A673 (cell line): ENCODE measurements around the gene RASSF7. TPM values are rescaled to one million over a fixed set of nuclear protein-coding genes. Genes with fewer than 3 reads are reported as not detected.

Experiments
- BruUV-seq: library from RNA; stranded (reverse); fragments of 400-500 nt; replicated peaks from 2 replicates; lab custom pipeline; 2021; lab: Mats Ljungman, UMichigan
- CTCF ChIA-PET: fragments of 300-600 bp; sonication (Branson Sonifier 250); formaldehyde crosslinking; loops from one replicate; lab custom pipeline; 2022; ENCODE audit warnings: antibody characterized with exemption; lab: Charles Lee
- POLR2A ChIA-PET: fragments of 300-600 bp; sonication (Branson Sonifier 250); formaldehyde crosslinking; loops from one replicate; lab custom pipeline; 2022; ENCODE audit warnings: antibody characterized with exemption; ENCODE audit not compliant: low non-redundant PET; lab: Charles Lee
- DNase-seq: peaks from one replicate; pipeline ENCODE4 v3.0.0-alpha.2; 2015; ENCODE audit warnings: low spot score
- H3K27ac ChIP-seq: fragments of 200-600 bp; sonication (generic); 2 replicates; pipeline ENCODE4 v1.5.1; 2016; ENCODE audit warnings: mixed run types, low read depth, mild to moderate bottlenecking, mixed read lengths, antibody characterized with exemption, low read length; ENCODE audit not compliant: poor library complexity, severe bottlenecking
- H3K27me3 ChIP-seq: fragments of 200-600 bp; sonication (generic); replicated peaks from 2 replicates; pipeline ENCODE4 v1.6.1; 2017; ENCODE audit warnings: mixed run types, low read depth, mild to moderate bottlenecking, mixed read lengths, antibody characterized with exemption, low read length; ENCODE audit not compliant: insufficient read depth, poor library complexity
- H3K36me3 ChIP-seq: fragments of 200-600 bp; sonication (generic); 2 replicates; pipeline ENCODE4 v1.6.1; 2016; ENCODE audit warnings: mixed run types, mild to moderate bottlenecking, mixed read lengths, antibody characterized with exemption, low read length; ENCODE audit not compliant: insufficient read depth, poor library complexity, severe bottlenecking
- H3K4me1 ChIP-seq: fragments of 200-600 bp; sonication (generic); 2 replicates; pipeline ENCODE4 v1.6.1; 2017; ENCODE audit warnings: mixed run types, mild to moderate bottlenecking, mixed read lengths, antibody characterized with exemption, low read length; ENCODE audit not compliant: insufficient read depth, poor library complexity, severe bottlenecking
- H3K4me3 ChIP-seq: fragments of 200-600 bp; sonication (generic); 2 replicates; pipeline ENCODE4 v1.5.1; 2016; ENCODE audit warnings: low read depth, mixed run types, mild to moderate bottlenecking, mixed read lengths, low read length; ENCODE audit not compliant: poor library complexity, severe bottlenecking
- H3K9me3 ChIP-seq: fragments of 200-600 bp; sonication (generic); 2 replicates; pipeline ENCODE4 v1.6.1; 2016; ENCODE audit warnings: mixed run types, low read depth, mild to moderate bottlenecking, mixed read lengths, antibody characterized with exemption, low read length; ENCODE audit not compliant: poor library complexity, severe bottlenecking
- CTCF ChIP-seq: fragments of 300-800, 200-600 bp; sonication (generic); conservative IDR thresholded peaks from 2 replicates; pipeline ENCODE4 v1.5.1; 2017; ENCODE audit warnings: low read depth, mild to moderate bottlenecking, antibody characterized with exemption, low read length, moderate library complexity, mixed read lengths
- EZH2 ChIP-seq: fragments of 200-600 bp; sonication (generic); IDR thresholded peaks from 2 replicates; pipeline ENCODE4 v1.6.1; 2017; ENCODE audit warnings: borderline replicate concordance, low read depth, mild to moderate bottlenecking, mixed read lengths, antibody characterized with exemption, low read length; ENCODE audit not compliant: poor library complexity, severe bottlenecking
- intact Hi-C: fragments of 100-400 bp; cut with micrococcal nuclease; formaldehyde crosslinking; loops from one replicate; pipeline ENCODE4 v1.10.0; 2022; ENCODE audit not compliant: unreplicated experiment
- total RNA-seq: library from RNA; stranded (reverse); gene quantifications from 2 replicates; pipeline ENCODE4 v1.2.3, GENCODE V29; 2021

Gene RASSF7
- total RNA-seq, 1 experiment from 2014 or later = 4.6 TPM

- POLR2A ChIA-PET = no interaction called here
- Histone ChIP-seq H3K27me3 (no peaks in the 10 kb centered on the region), H3K36me3 (peaks cover 62% of the 10 kb centered on the region), H3K27ac (no peak overlapping the region), H3K4me1 (no peaks in the 10 kb centered on the region), H3K4me3 (no peak overlapping the region), H3K9me3 (no peaks in the 10 kb centered on the region)
- no peak for DNase-seq
- CTCF ChIA-PET = no interaction called here
- TF ChIP-seq EZH2 = no peak
- no peak for TF ChIP-seq CTCF
- no TSS peak for BruUV-seq
- intact Hi-C loops = no loop called here
These were observed 42.4 kb downstream of the RASSF7 start for GRCh38 chr11:603154-603553.

GRCh38 chr11:605286-606129 lies 44.7 kb downstream of the RASSF7 start:
- no TSS peak for BruUV-seq
- ChIA-PET CTCF (no interaction called here), POLR2A (no interaction called here)

GRCh38 chr11:606245-606644 lies 45.5 kb downstream of the RASSF7 start:
- POLR2A ChIA-PET = no interaction called here
- H3K4me1 ChIP-seq = no peaks in the 10 kb centered on the region
- CTCF ChIA-PET = no interaction called here
- BruUV-seq = no TSS peak
- no peaks in the 10 kb centered on the region for H3K27me3 ChIP-seq
- intact Hi-C loops = no loop called here
- H3K9me3 ChIP-seq = no peaks in the 10 kb centered on the region
- TF ChIP-seq EZH2 (no peak), CTCF (no peak)
- H3K27ac ChIP-seq = no peak overlapping the region
- H3K4me3 ChIP-seq = no peak overlapping the region
- peaks cover 73% of the 10 kb centered on the region for H3K36me3 ChIP-seq
- peak; percentile 55 for DNase-seq

More at GRCh38 chr11:605286-606129, 44.7 kb downstream of the RASSF7 start:
- no peak overlapping the region for H3K4me3 ChIP-seq
- intact Hi-C loops = no loop called here
- TF ChIP-seq EZH2 (no peak), CTCF (no peak)
- no peak for DNase-seq
- H3K9me3 ChIP-seq = no peaks in the 10 kb centered on the region
- no peak overlapping the region for H3K27ac ChIP-seq
- H3K27me3 ChIP-seq = no peaks in the 10 kb centered on the region
- H3K4me1 ChIP-seq = no peaks in the 10 kb centered on the region
- H3K36me3 ChIP-seq = peaks cover 66% of the 10 kb centered on the region
